SJSA1 (cell line): ENCODE results near the gene ABAT. TPM values are rescaled to one million over a fixed set of nuclear protein-coding genes. Genes with fewer than 3 reads are reported as not detected.

Source experiments
- total RNA-seq: library from RNA; depleted of rRNA; stranded (reverse); fragments of >200 nt; shearing (Covaris generic); gene quantifications from 2 replicates; pipeline ENCODE4 v1.2.3, GENCODE V29; 2014; rRNA removed

The ABAT gene
- total RNA-seq, 1 experiment from 2014 or later: 4.4 TPM

Other genes starting within 250 kb of the ABAT start
- gene TMEM114, start 84.1 kb upstream of the ABAT start, total RNA-seq: not detected in 2 replicates
- gene METTL22, start 52.9 kb upstream of the ABAT start, total RNA-seq: 14.9 and 19.8 TPM in 2 replicates
- gene TMEM186, start 123.0 kb downstream of the ABAT start, total RNA-seq: 3.0 and 6.8 TPM in 2 replicates
- 47.9 and 50.2 TPM in 2 replicates for gene PMM2, start 123.2 kb downstream of the ABAT start, total RNA-seq
- gene CARHSP1, start 194.4 kb downstream of the ABAT start, total RNA-seq: 162 and 182 TPM in 2 replicates
- gene LITAFD, start 207.7 kb downstream of the ABAT start, total RNA-seq: not detected in 2 replicates